Testis (tissue), 2 donors: ENCODE data around the gene PTPRT.

ENCODE experiments used
- CTCF ChIP-seq, 3 experiments: fragments of 450-650 bp in 2 of 3; fragments of 200-600 bp in 1 of 3; sonication (generic) in 1 of 3; IDR thresholded peaks; one replicate each; pipeline ENCODE4 v1.5.1; 2016 to 2019; ENCODE audit warnings: antibody characterized with exemption in 3 of 3, mild to moderate bottlenecking in 2 of 3, moderate library complexity in 1 of 3
- POLR2A ChIP-seq: fragments of 450-650 bp; IDR thresholded peaks from one replicate; pipeline ENCODE4 v1.6.1; 2017; ENCODE audit warnings: antibody characterized with exemption, mild to moderate bottlenecking, moderate library complexity

DNA sequence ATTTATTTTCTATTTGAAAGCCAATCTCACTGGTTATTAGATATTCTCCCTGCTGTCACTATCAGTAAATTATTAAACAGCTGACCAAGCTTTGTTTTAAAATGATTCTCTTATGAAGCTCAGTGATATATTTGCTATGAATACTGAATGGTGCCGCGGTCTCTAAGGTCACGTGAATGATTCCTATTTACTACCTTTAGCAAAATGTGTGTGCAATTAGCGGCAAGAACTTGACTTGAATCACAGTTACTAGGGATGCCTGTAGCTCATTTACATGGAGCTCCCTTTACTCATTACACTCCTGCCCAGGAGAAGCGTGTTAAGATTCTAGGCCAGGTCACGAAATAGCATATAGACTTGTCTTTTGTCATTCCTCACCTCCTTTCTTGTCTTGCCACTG is 12.4 kb upstream of the PTPRT start:
- TF ChIP-seq CTCF (IDR thresholded peaks at IDR 0.05) (no peak), POLR2A (no peak)
